A549 treated with CORT108297 at 1 μM for 4 hours (cell line): ENCODE data around the gene OR13D1. TPM values are rescaled to one million over a fixed set of nuclear protein-coding genes. Genes with fewer than 3 reads are reported as not detected.

Experiments
- total RNA-seq: library from RNA; stranded (reverse); fragments of 200-300 nt; extraction: Qiagen RNA extraction; gene quantifications from 5 replicates; pipeline ENCODE4 v1.2.3, GENCODE V29; 2022

OR13D1 gene, protein sequence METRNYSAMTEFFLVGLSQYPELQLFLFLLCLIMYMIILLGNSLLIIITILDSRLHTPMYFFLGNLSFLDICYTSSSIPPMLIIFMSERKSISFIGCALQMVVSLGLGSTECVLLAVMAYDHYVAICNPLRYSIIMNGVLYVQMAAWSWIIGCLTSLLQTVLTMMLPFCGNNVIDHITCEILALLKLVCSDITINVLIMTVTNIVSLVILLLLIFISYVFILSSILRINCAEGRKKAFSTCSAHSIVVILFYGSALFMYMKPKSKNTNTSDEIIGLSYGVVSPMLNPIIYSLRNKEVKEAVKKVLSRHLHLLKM
- total RNA-seq = not detected in 5 replicates

GRCh38 chr9:104694218-104694617 is at the start of gene OR13D1:
Gene OR13D1, plus strand, starts transcription at chr9:104694518. Its CDS starts 0 bp downstream, at chr9:104694518.

Other genes with a start within 250 kb of the OR13D1 start
- not detected in 5 replicates for gene OR13F1, start 190.3 kb upstream of the OR13D1 start, total RNA-seq
- not detected in 5 replicates for gene OR13C4, start 167.3 kb upstream of the OR13D1 start, total RNA-seq
- gene OR13C3, start 157.7 kb upstream of the OR13D1 start, total RNA-seq = not detected in 5 replicates
- gene OR13C8, start 125.3 kb upstream of the OR13D1 start, total RNA-seq = not detected in 5 replicates
- gene OR13C5, start 95.1 kb upstream of the OR13D1 start, total RNA-seq = not detected in 5 replicates
- gene OR13C2, start 88.9 kb upstream of the OR13D1 start, total RNA-seq = not detected in 5 replicates
- not detected in 5 replicates for gene OR13C9, start 76.3 kb upstream of the OR13D1 start, total RNA-seq
- 10.1 to 15.8 TPM (median 14.7 TPM) in 5 replicates for gene NIPSNAP3A, start 53.2 kb downstream of the OR13D1 start, total RNA-seq
- 0.38 to 0.91 TPM (median 0.72 TPM) in 5 replicates for gene NIPSNAP3B, start 69.6 kb downstream of the OR13D1 start, total RNA-seq
- 4.5 to 6.2 TPM (median 5.0 TPM) in 5 replicates for gene ABCA1, start 233.6 kb downstream of the OR13D1 start, total RNA-seq